Activated naive CD8-positive, alpha-beta T cell (primary cell): ENCODE results near the gene HOXC12.

Experiments used
- H3K27ac Mint-ChIP-seq: one replicate; pipeline ENCODE4 v1.8.0; 2021; ENCODE audit warnings: mixed read lengths
- H3K27me3 Mint-ChIP-seq: one replicate; pipeline ENCODE4 v1.8.0; 2021; ENCODE audit warnings: mixed read lengths
- H3K36me3 Mint-ChIP-seq: one replicate; pipeline ENCODE4 v1.8.0; 2021; ENCODE audit warnings: mixed read lengths
- H3K4me1 Mint-ChIP-seq: one replicate; pipeline ENCODE4 v1.8.0; 2021; ENCODE audit warnings: low read depth, mixed read lengths
- H3K4me3 Mint-ChIP-seq: one replicate; pipeline ENCODE4 v1.8.0; 2021; ENCODE audit warnings: mild to moderate bottlenecking, mixed read lengths
- H3K9me3 Mint-ChIP-seq: one replicate; pipeline ENCODE4 v1.8.0; 2021; ENCODE audit warnings: low read depth, mixed read lengths

Gene HOXC12

DNA sequence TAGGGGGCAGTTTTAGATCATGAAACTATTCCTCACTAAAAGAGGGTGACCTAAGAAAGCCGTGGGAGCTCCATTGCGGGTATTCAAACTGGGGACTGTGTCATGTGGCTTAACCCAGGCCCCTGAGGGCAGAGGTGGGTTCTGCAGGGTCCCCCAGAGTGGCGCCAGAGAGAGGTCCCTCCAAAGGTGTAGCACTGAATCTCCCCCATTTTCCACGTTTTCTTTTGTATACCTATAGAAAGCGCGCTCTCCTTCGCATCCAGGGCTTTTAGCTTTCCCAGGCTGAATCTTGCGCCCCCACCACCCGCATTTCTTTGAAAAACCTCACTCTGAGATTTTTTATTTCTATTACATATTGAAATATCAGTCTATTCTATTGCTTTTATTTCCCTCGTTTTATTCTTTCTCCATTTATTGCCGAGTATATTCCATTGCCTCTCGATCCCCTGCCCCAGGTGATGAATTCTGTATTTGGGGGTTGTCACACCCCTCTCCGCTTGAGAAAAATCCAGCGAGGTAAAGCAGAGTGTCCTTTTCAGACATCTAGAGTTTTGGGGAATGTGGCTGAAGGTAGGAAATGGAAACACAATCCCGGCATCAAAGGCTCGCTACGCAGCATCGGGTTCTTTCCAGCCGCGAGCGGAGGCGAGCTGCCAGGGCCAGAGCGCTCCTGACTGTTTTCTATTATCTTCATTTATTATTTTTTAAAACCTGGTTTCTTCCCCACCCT, 16.9 kb upstream of the HOXC12 start:
- no peaks in the 10 kb centered on the region for H3K9me3 Mint-ChIP-seq
- H3K27ac Mint-ChIP-seq, result no peak overlapping the region
- no peak overlapping the region for H3K4me3 Mint-ChIP-seq
- peaks cover 59% of the 10 kb centered on the region for H3K27me3 Mint-ChIP-seq
- no peaks in the 10 kb centered on the region for H3K36me3 Mint-ChIP-seq
- peaks cover 24% of the 10 kb centered on the region for H3K4me1 Mint-ChIP-seq

DNA sequence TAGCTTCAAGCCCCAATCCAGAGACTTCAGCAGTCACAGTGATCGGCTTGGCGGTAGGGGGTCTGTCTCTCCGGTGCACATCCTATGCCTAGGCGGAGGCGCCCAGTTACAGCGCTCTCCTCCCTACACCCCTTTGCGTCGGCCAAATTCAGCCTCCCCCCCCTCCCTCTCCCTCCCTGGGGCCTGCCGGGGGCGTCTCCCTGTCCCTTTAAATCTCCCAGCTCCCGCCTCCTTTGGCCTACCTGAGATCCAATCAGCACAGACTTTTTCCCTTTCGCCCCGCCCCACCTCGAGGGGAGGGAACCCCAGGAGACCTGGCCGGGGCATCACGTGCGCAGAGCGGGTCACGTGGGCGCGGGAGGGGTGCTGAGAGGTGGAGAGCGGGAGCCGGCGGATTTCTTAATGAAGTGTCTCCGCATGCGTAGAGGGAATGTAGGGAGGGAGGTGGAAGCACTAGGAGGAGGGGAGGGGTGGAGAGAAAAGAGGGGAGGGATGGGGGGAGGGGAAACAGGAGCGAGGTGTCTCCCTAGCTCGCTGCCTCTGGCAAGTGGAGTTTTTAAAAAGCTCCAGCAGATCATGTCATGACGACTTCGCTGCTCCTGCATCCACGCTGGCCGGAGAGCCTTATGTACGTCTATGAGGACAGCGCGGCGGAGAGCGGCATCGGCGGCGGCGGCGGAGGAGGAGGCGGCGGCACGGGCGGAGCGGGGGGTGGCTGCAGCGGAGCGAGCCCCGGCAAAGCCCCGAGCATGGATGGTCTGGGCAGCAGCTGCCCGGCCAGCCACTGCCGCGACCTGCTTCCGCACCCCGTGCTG, 16.2 kb upstream of the HOXC12 start, which contains the start of gene HOXC13:
Gene HOXC13 (plus strand): TSS at position 506 of the 815 bp plus-strand sequence. CDS start 76 bp downstream, at position 582.
- H3K4me3 Mint-ChIP-seq, result peak within 1 kb of the TSS; percentile 30
- no peaks in the 10 kb centered on the region for H3K9me3 Mint-ChIP-seq
- no peak within 1 kb of the TSS for H3K27ac Mint-ChIP-seq
- peaks cover 24% of the 10 kb centered on the region for H3K4me1 Mint-ChIP-seq
- H3K36me3 Mint-ChIP-seq, result no peaks in the 10 kb centered on the region
- peaks cover 57% of the 10 kb centered on the region for H3K27me3 Mint-ChIP-seq

DNA sequence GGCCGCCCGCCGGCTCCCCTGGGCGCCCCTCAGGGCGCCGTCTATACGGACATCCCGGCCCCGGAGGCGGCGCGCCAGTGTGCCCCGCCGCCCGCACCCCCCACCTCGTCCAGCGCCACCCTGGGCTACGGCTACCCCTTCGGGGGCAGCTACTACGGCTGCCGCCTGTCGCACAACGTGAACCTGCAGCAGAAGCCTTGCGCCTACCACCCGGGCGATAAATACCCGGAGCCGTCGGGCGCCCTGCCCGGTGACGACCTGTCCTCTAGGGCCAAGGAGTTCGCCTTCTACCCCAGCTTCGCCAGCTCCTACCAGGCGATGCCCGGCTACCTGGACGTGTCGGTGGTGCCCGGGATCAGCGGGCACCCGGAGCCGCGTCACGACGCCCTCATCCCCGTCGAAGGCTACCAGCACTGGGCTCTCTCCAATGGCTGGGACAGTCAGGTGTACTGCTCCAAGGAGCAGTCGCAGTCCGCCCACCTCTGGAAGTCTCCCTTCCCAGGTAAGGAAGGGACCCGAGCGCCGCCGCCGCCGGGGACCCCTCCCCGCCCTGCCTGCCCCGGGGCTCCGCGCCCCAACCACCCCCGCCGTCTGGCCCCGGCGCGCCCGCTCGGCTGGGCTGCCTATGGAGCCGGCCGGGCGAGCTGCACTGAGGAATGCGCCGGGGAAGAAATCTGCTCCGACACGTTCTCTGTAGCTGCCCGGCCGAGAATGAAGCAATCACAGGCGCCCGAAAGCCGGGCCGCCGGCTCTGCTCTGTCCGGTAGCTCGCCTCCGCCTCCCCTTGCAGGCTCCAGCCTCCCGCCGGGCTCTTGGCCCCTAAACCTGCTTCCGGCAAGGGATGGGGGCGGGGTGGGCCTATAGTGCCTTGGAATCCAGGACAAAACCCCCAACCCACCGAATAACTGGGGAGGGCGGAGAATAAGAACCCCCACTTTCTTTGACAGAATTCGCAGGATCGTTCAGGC, 15.3 kb upstream of the HOXC12 start:
- H3K4me1 Mint-ChIP-seq, result peaks cover 24% of the 10 kb centered on the region

DNA sequence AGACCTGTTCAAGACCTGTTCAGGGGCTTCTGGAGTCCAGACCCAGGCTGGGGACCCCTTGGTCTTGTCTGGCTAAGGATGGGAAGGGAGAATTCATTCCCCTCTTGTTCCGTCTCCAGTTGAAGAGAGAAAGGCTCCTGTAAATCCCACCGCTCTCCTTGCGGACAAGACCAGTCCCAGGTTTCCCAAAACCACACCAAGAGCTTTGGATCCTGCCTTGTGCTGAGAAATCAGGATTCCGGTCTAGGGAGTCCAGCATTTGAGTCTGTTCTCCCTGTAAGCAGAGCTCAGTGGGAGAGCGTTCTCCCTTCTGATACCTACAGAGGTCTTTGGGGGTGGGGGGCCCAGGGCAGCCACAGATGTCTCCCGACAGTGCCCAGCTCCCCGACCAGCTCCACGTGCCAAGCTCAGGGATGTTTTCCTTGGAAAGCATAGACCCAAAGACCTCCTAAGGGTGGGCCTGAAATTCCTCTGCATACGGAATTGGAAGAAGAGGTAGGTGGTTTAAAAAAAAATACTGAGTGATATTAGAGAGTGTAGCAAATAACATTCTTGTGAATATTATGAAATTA, 14.2 kb upstream of the HOXC12 start:
- Mint-ChIP-seq H3K27me3 (peaks cover 58% of the 10 kb centered on the region), H3K27ac (no peak overlapping the region), H3K36me3 (no peaks in the 10 kb centered on the region), H3K4me3 (no peak overlapping the region), H3K9me3 (no peaks in the 10 kb centered on the region), H3K4me1 (peaks cover 22% of the 10 kb centered on the region)

More for the DNA sequence above, 15.3 kb upstream of the HOXC12 start:
- Mint-ChIP-seq H3K4me3 (no peak overlapping the region), H3K9me3 (no peaks in the 10 kb centered on the region), H3K27me3 (peaks cover 57% of the 10 kb centered on the region), H3K36me3 (no peaks in the 10 kb centered on the region), H3K27ac (no peak overlapping the region)

DNA sequence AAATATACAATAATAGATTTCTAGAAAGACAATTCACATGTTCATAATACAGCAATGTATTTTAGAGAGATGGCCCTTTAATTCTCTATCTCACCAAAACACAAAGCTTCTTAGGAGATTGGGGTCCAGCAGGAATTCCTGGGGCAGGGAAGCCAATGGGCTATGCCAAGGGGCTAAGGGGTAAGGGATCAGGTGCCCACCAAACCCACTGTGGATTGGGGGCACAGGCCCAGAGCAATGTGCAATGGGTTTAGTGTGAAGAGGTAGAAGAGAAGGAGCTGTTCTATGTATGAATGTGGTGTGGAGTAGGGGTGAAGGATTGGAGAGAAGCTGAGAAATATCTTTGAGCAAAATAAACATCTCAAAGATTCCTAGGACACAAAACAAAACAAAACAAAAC, 13.5 kb upstream of the HOXC12 start:
- no peaks in the 10 kb centered on the region for H3K9me3 Mint-ChIP-seq
- peak overlapping the region; percentile 54 for H3K27ac Mint-ChIP-seq
- H3K36me3 Mint-ChIP-seq, result no peaks in the 10 kb centered on the region
- H3K27me3 Mint-ChIP-seq, result peaks cover 56% of the 10 kb centered on the region
- no peak overlapping the region for H3K4me3 Mint-ChIP-seq
- H3K4me1 Mint-ChIP-seq, result peaks cover 15% of the 10 kb centered on the region

DNA sequence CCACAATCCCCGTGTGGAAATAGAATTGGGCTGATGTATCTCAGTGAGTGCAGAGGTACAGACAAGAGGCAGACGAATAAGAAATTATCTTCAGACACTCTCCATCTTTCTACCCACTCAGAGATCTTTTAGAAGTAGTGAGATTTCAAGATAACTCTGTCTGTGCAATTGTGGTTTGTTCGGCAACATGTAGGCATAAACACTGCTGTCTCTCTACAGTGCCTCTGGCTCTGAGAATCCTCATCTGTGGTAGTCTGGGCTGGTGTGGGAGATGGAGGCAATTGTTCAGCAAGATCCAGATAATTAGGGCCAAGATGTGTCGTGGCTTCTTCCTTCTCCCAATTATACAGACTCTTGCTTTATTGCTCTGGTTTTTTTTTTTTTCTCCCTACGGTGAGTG, 13.0 kb upstream of the HOXC12 start:
- H3K9me3 Mint-ChIP-seq, result no peaks in the 10 kb centered on the region
- no peak overlapping the region for H3K4me3 Mint-ChIP-seq
- no peak overlapping the region for H3K27ac Mint-ChIP-seq
- peaks cover 14% of the 10 kb centered on the region for H3K4me1 Mint-ChIP-seq
- peaks cover 56% of the 10 kb centered on the region for H3K27me3 Mint-ChIP-seq
- no peaks in the 10 kb centered on the region for H3K36me3 Mint-ChIP-seq

DNA sequence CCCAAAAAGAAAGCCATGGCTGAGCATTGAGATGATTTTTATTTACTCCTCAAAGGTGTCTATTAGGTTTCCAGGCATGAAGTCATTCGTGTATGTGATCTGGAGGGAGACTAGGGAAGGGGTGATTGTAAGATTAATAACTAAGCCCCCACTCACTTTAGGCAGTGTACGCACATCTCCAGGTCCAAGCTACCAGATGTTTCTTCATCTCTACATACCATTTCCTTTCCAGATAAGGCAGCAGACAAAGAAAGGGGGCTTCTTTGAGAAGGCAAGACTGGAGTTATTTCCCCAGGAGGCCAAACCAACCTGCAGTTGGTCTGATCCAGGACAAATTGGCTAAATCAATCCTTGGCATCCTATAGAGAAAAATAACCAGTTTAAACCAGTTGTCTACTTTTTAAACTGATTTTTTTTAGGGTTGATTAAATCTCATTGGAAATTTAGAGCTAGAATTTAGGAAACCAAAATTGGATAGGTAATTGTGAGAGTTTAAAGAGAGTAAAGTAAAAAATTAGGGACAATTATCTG, 12.2 kb upstream of the HOXC12 start:
- H3K27ac Mint-ChIP-seq, result no peak overlapping the region
- no peak overlapping the region for H3K4me3 Mint-ChIP-seq
- peaks cover 52% of the 10 kb centered on the region for H3K27me3 Mint-ChIP-seq
- H3K4me1 Mint-ChIP-seq, result peaks cover 10% of the 10 kb centered on the region
- H3K36me3 Mint-ChIP-seq, result no peaks in the 10 kb centered on the region
- no peaks in the 10 kb centered on the region for H3K9me3 Mint-ChIP-seq

DNA sequence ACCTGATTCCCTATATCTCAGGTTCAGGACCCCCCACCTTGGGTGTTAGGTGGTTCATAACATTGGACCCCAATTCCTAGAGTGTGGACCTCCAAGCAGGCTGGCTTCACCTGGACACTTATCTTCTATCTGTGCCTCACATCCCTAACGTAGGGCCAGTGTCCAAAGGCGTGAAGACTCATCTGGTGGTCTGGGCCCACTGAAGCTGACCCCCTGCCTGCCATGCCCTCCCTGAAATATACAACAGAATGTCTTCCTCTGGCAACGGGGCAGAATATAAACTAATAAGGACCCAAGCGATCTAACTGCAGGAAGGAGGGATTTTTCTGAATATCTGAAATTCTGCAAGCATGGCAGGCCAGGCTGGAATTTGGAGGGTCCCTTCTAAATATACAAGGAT, 10.5 kb upstream of the HOXC12 start:
- Mint-ChIP-seq H3K4me1 (peaks cover 4% of the 10 kb centered on the region), H3K36me3 (no peaks in the 10 kb centered on the region), H3K27ac (no peak overlapping the region), H3K27me3 (peaks cover 58% of the 10 kb centered on the region), H3K4me3 (no peak overlapping the region), H3K9me3 (no peaks in the 10 kb centered on the region)

DNA sequence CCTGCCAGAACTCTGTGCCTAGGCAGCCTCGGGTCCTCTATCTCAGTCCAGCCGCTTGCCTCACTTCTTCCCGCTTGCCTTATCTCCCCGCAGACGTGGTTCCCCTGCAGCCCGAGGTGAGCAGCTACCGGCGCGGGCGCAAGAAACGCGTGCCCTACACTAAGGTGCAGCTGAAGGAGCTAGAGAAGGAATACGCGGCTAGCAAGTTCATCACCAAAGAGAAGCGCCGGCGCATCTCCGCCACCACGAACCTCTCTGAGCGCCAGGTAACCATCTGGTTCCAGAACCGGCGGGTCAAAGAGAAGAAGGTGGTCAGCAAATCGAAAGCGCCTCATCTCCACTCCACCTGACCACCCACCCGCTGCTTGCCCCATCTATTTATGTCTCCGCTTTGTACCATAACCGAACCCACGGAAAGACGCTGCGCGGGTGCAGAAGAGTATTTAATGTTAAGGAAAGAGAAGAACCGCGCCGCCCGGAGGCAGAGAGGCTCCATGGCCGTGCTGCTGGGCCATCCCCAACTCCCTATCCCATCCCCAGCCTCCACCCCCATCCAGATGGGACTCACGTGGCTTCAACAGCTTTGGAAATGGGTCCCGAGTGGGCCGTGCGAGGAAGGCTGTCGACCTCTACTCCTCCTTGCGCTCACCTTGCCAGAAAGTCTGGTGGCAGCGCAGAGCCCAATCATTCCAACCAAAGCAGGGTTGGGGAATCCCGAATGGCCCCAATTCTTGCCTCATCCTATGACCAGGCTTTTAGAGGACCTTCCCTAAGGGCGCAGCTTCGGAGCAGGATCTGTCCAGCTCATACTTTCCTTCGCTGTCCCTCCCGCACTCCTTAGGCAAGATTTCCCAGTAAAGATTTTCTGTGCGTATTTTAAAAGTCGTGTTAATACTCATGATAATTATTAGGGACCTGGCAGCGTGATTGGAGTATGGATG, 9.5 kb upstream of the HOXC12 start:
- H3K36me3 Mint-ChIP-seq, result no peaks in the 10 kb centered on the region
- H3K4me3 Mint-ChIP-seq, result no peak overlapping the region
- no peak overlapping the region for H3K27ac Mint-ChIP-seq
- peaks cover 54% of the 10 kb centered on the region for H3K27me3 Mint-ChIP-seq
- no peaks in the 10 kb centered on the region for H3K9me3 Mint-ChIP-seq
- peaks cover 4% of the 10 kb centered on the region for H3K4me1 Mint-ChIP-seq

DNA sequence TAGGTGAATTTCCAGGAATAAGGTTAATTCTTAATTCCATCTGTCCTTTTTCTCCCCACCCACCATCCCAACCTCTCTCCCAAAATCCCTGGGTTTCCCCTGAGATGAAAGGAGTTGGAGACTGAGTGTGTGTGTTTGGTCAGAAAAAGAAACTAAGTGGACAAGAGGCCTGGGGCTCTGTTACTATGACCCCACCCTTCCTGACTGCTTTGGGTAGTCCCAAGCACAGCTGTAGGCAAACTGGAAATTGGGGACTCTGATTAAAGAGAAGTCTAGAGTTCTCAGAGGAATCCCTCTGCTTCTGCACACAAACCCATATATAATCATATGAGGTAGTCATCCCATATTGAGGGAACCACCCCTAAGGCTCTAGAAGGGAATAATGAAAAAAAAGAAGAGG, 7.0 kb upstream of the HOXC12 start:
- peaks cover 15% of the 10 kb centered on the region for H3K4me1 Mint-ChIP-seq
- H3K4me3 Mint-ChIP-seq, result no peak overlapping the region
- no peaks in the 10 kb centered on the region for H3K9me3 Mint-ChIP-seq
- peaks cover 54% of the 10 kb centered on the region for H3K27me3 Mint-ChIP-seq
- H3K27ac Mint-ChIP-seq, result no peak overlapping the region
- no peaks in the 10 kb centered on the region for H3K36me3 Mint-ChIP-seq

DNA sequence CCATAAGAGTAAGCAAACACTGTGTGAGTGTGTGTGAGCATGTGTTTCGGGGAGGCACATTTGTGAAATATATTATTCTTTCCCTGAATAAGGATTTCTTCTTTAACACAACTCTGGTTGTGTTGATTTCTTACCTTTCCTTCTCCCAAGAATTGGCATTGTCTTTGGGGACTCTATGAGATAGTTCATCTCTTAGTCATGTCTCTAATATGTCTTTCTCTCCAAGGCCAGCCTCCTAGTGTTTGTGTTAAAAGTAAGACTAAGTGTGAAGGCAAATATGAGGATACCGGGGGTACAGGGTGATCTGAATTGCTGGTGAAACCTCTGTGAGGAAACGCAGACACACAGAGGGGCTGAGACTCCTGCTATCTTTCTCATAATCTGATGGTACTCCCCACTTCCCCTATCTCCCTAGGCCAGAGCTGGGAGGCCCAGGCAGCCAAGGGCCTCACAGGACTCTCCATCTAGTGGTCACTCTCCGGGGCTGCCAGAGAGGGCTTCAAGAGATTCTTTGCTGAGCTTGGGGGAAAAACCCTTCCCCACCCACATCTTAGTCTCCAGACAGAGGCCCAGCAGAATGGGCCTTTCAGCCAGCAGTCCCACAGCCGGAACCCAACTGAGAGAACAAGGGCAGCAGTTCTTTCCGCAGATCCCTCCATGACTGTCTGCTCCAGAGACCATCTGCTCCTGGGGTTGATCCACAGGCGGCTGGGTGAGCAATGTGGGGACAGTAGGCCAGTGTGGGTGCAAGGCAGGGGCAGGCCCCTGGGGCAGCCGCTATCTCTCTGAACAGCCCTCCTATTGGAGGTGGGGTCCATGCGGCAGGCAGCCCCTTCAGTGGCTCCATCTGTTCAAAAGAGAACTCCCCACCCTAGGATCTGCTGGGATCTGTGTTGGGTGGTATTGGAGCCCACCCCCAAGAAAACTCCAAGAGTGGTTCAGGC, 5.8 kb upstream of the HOXC12 start:
- peaks cover 22% of the 10 kb centered on the region for H3K4me1 Mint-ChIP-seq
- H3K27ac Mint-ChIP-seq, result no peak overlapping the region
- no peaks in the 10 kb centered on the region for H3K9me3 Mint-ChIP-seq
- no peaks in the 10 kb centered on the region for H3K36me3 Mint-ChIP-seq
- peaks cover 53% of the 10 kb centered on the region for H3K27me3 Mint-ChIP-seq
- no peak overlapping the region for H3K4me3 Mint-ChIP-seq

DNA sequence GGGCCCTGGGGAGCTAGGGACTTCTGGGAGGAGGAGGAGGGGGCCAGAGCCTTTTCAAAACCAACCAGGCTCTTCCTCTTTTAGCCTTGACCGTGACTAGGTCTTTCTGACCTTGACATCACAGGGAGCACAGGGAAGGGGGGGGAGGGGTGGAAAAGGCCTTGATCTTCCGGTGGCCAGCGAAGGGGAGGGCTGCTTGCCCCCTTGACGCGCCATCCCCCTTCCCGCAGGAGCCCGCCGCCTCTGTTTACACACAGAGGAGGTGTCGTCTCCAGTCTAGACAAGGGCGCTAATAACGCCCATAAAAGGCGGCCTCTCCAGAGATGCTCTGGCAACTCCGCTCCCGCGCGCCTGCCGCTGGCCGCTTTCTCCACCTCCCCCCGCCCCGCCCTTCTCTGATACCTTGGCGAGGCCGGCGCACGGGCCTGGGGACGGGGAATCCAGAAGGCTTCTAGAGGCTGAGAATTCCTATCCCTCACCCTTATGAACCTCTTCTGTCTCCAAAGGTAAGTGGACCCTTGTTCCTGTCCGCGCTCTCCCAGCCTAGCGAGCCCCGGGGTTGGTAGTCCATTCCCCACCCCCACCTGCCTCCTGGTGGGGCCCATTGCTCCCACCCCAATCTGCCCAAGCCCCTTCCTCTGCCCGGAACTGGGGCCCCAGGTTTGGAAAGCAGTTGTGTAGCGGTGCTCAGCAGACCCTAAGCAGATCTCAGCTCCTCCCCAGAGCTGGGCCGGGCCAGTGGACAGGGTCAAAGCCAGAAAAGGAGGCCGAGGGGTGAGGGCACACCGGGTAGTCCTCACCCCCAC, 4.9 kb upstream of the HOXC12 start:
- Mint-ChIP-seq H3K27ac (no peak overlapping the region), H3K36me3 (no peaks in the 10 kb centered on the region), H3K27me3 (peaks cover 52% of the 10 kb centered on the region), H3K4me3 (no peak overlapping the region), H3K4me1 (peaks cover 28% of the 10 kb centered on the region), H3K9me3 (no peaks in the 10 kb centered on the region)
